GM13976 (cell line): ENCODE measurements around the gene SPINK1.

Experiments used
- DNase-seq: peaks from one replicate; pipeline ENCODE4 v3.0.0; 2012; ENCODE audit warnings: low spot score
- in situ Hi-C: fragments of 300-500 bp; cut with MboI; formaldehyde crosslinking; loops from one replicate; pipeline ENCODE4 v1.12.0; 2022; ENCODE audit warnings: low sequenced_read_pairs, mixed read lengths, inconsistent platforms; ENCODE audit not compliant: unreplicated experiment
- TF ChIP-seq, protein P1 (sequence below): IDR thresholded peaks from 2 replicates; pipeline ENCODE4 v1.5.1; 2012; ENCODE audit warnings: borderline replicate concordance, mild to moderate bottlenecking; ENCODE audit not compliant: insufficient read depth; ENCODE audit errors: extremely low read depth, missing control alignments, control extremely low read depth

SPINK1 gene

DNA sequence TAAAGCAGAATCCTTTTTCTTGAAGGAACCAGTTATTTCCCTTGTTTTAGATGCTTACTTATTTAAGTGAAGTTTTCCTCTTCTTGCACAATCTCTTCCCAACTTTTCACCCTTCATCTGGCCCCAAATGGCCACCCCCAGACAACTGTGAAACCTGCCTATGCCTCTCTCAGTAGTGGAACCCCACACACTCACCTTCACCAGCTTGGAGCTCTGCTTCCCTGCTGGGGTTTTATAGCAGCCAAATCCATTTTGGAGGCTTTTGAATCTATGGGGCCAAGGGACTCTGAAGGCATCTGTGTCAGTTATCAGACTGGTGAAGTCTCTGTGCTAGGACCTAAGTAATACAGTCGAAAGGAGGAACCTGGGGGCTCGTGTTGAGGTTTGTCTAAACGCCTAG lies 22.9 kb upstream of the SPINK1 start:
- no peak for DNase-seq
- in situ Hi-C loops = no loop called here
- TF ChIP-seq, protein P1, sequence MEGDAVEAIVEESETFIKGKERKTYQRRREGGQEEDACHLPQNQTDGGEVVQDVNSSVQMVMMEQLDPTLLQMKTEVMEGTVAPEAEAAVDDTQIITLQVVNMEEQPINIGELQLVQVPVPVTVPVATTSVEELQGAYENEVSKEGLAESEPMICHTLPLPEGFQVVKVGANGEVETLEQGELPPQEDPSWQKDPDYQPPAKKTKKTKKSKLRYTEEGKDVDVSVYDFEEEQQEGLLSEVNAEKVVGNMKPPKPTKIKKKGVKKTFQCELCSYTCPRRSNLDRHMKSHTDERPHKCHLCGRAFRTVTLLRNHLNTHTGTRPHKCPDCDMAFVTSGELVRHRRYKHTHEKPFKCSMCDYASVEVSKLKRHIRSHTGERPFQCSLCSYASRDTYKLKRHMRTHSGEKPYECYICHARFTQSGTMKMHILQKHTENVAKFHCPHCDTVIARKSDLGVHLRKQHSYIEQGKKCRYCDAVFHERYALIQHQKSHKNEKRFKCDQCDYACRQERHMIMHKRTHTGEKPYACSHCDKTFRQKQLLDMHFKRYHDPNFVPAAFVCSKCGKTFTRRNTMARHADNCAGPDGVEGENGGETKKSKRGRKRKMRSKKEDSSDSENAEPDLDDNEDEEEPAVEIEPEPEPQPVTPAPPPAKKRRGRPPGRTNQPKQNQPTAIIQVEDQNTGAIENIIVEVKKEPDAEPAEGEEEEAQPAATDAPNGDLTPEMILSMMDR = no peak

DNA sequence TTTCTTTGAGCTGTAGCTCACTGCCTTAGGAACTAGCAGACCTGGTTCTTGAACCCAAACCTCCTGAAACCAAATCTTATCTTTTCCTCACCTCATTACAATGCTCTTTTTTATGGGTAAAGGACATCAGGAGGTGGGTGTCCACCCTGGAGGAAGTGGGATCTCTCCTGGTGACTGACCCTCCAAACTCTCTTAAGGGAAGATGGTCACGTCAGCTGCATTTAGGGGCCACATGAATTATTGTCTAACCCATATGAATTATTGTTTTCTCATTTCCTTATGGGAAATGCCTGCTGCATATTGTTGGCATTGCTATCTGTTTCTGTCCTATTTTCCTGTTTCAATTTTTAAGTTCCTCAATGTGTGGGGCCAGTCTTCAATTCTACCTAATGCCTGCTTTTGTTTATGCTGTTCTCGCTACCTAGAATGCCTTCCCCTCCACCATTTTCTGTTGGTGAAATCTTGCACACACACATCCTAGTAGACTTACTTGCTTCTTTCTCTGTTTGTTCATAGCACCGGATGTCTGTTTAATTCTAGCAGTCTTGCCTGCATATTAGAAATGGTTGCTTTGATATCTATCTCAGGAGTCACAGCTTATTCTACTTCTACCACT lies 22.0 kb upstream of the SPINK1 start:
- DNase-seq = no peak
- TF ChIP-seq, protein P1 = no peak
- in situ Hi-C loops = no loop called here

DNA sequence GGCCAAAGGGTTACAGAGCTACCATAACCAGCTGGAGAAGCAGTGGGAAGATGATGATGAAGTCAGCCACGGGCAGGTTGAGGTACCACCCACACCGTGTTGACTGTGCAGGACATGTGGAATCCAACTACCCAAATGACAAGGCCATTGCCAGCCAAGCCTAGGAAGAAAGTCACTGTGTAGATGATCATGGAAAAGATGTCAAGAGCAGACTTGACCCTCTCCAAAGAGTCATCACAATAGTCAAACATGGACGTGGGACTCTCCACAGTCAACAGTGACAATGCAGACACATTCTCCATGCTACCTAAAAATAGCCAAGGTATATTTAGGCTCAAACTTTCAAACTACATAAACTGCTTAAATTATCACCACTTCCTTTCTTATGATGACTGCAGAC lies 20.9 kb upstream of the SPINK1 start:
- in situ Hi-C loops = no loop called here
- no peak for DNase-seq
- TF ChIP-seq, protein P1 = no peak

DNA sequence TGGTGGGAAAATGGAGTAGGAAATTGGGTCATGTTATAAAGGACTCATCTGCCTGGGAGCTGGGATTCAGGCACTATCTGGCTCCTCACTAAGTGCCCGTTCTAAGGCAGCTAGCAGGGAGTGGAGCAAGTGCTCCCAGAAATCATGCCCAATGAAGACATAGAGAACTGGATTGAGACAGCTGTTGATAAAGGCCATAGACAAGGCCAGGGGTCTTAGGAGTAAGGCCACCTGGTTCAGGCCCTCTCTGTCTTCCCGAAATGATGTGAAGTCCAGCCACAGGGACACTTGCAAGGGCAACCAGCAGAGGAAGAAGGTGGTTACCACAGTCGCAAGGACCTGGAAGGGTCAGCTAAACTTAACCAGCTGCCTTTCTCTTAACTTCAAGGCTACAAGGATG lies 20.1 kb upstream of the SPINK1 start:
- DNase-seq = no peak
- in situ Hi-C loops = no loop called here
- TF ChIP-seq, protein P1 = no peak

DNA sequence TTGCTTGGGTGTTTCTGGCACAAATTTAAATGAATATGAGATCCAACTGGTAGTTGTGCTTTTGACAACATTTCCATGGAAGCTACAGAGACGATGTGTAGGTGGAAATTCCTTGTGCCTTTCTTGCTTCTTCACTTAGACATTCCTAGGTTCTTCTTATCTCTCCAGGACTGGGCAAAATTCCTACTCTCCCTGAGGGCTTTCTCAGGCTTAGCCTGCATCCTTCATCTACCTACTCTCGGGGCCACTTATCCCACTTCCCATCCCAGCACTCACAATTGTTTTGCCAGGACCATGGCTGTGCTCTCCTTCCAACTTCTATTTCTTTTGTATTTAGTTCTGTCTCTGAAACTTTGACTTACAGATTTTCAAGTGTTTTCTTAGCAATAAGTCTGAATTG lies 17.8 kb upstream of the SPINK1 start:
- in situ Hi-C loops = no loop called here
- TF ChIP-seq, protein P1 = no peak
- DNase-seq = no peak

DNA sequence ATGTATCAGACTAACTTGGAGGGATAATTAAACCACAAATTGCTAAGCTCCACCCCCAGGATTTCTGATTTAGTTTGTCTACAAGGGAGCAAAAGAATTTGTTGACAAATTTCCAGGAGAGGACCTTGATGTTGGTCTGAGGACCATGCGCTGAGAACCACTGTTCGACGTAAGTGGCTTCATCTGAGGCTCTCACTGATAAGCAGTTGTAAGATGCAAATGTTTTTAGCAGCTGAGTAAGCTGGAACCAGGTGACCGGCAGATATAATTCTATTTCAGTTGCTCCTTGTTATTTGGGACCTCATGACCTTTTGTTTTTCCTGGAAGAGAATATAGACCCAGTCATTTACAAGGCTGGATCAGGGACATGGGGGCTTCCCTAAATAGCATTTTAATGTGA lies 14.1 kb upstream of the SPINK1 start:
- in situ Hi-C loops = no loop called here
- TF ChIP-seq, protein P1 = no peak
- DNase-seq = no peak
